Hematopoietic multipotent progenitor cell treated with erythropoietin and hydrocortisone succinate and interleukin-3 and kit ligand, for 15 days (in vitro differentiated cells): ENCODE measurements around the gene GPR21.

Source experiments
- DNase-seq: peaks from one replicate; pipeline ENCODE4 v3.0.0-alpha.2; 2015; ENCODE audit warnings: low spot score

The GPR21 gene

GRCh38 chr9:123033864-123034601, 566 bp downstream of the GPR21 start:
- peak; percentile 21 for DNase-seq

- peak; percentile 39 for DNase-seq
Measured at GRCh38 chr9:123034881-123035510, 1.5 kb downstream of the GPR21 start.

- DNase-seq: no peak
Measured at GRCh38 chr9:123035791-123036190, 2.3 kb downstream of the GPR21 start.

GRCh38 chr9:123036893-123037545, 3.6 kb downstream of the GPR21 start:
- DNase-seq: no peak

GRCh38 chr9:123039617-123040219, 6.3 kb downstream of the GPR21 start:
- no peak for DNase-seq

- no peak for DNase-seq
Measured at GRCh38 chr9:123040801-123041200, 7.3 kb downstream of the GPR21 start.

GRCh38 chr9:123041489-123041888, 8.0 kb downstream of the GPR21 start:
- no peak for DNase-seq

- DNase-seq: no peak
Measured at GRCh38 chr9:123043081-123043939, 9.8 kb downstream of the GPR21 start.

GRCh38 chr9:123044586-123044985, 11.1 kb downstream of the GPR21 start:
- no peak for DNase-seq

GRCh38 chr9:123046406-123047195, 13.1 kb downstream of the GPR21 start:
- no peak for DNase-seq

- no peak for DNase-seq
Measured at GRCh38 chr9:123048748-123049147, 15.3 kb downstream of the GPR21 start.

GRCh38 chr9:123049589-123050222, 16.2 kb downstream of the GPR21 start:
- no peak for DNase-seq

- no peak for DNase-seq
Measured at GRCh38 chr9:123053046-123053445, 19.6 kb downstream of the GPR21 start.

GRCh38 chr9:123053711-123054110, 20.2 kb downstream of the GPR21 start:
- no peak for DNase-seq

GRCh38 chr9:123058834-123059233, 25.4 kb downstream of the GPR21 start:
- no peak for DNase-seq

GRCh38 chr9:123059472-123060220, 26.2 kb downstream of the GPR21 start:
- no peak for DNase-seq

GRCh38 chr9:123061216-123061615, 27.7 kb downstream of the GPR21 start:
- no peak for DNase-seq

- no peak for DNase-seq
Measured at GRCh38 chr9:123062351-123063176, 29.1 kb downstream of the GPR21 start.

- DNase-seq: no peak
Measured at GRCh38 chr9:123063177-123063598, 29.7 kb downstream of the GPR21 start.
